ENCODE data around the gene WFS1.

WFS1 gene

DNA sequence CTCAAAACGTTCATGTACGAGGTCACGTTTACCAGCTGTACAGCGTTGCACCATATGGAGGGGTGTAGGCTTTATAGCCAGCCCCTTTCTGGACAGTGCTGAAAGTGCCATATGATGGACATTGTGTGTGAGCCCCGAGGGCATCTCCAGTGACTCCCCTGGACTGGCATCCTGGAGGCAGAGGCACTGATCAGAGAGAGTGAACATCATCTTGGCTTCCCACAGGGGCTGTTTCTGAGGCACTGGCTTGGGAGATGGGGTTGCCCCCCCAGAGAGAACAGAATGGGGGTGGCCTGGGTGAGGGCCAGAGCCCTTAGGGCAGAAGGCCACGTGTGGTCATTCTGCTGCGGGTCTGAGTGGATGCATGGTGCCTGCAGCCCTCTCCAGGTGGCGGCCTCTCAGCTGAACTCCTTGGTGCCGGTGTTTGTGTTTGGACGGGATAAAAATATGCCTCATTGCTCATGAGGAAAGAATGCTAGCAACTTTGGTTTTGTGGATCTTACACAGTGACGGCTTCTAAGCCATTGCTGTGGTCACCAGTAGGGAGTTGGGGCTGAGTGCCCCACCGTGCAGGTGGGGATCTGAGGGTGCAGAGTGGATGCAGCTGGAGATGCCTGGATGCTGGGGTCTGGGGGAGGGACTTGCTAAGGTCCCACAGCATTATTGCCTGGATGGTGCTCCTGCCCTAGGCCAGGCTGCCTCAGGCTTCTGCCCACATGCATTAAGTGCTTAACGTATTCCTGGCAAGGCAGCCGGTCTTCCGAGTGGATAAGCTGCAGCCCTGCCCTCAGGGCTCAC is 3.4 kb downstream of the WFS1 start:
- POLR2A ChIA-PET (ENCODE audit: low non-redundant PET) = no interaction called here
- peak overlapping the region; percentile 58 for H3K27ac ChIP-seq
- TF ChIP-seq, protein P1, sequence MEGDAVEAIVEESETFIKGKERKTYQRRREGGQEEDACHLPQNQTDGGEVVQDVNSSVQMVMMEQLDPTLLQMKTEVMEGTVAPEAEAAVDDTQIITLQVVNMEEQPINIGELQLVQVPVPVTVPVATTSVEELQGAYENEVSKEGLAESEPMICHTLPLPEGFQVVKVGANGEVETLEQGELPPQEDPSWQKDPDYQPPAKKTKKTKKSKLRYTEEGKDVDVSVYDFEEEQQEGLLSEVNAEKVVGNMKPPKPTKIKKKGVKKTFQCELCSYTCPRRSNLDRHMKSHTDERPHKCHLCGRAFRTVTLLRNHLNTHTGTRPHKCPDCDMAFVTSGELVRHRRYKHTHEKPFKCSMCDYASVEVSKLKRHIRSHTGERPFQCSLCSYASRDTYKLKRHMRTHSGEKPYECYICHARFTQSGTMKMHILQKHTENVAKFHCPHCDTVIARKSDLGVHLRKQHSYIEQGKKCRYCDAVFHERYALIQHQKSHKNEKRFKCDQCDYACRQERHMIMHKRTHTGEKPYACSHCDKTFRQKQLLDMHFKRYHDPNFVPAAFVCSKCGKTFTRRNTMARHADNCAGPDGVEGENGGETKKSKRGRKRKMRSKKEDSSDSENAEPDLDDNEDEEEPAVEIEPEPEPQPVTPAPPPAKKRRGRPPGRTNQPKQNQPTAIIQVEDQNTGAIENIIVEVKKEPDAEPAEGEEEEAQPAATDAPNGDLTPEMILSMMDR (conservative IDR thresholded peaks at IDR 0.05; ENCODE audit: low read depth) = no peak
- DNase-seq (ENCODE audit: low spot score) = peak; percentile 45
- CTCF ChIA-PET = no interaction called here

DNA sequence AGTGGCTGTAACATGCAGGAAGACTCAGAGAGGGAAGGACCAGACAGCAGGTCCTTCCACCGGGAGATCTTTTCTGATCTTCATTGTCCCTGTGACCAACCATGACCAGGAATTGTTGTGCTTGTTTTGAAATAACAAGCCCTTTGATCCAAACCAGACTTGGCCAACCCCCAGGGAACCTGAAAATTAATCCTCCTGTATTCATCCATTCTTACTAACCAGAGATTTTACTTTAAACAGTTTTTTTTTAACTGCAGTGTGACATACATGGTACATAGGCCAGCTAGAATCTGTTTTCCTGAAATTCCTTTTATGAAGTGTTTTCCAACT is 4.0 kb downstream of the WFS1 start:
- peak overlapping the region; percentile 58 for H3K27ac ChIP-seq
- ChIA-PET CTCF (no interaction called here), POLR2A (ENCODE audit: low non-redundant PET) (no interaction called here)
- TF ChIP-seq, protein P1 (conservative IDR thresholded peaks at IDR 0.05; ENCODE audit: low read depth) = no peak
- no peak for DNase-seq (ENCODE audit: low spot score)

GRCh38 chr4:6275351-6275750 is 5.7 kb downstream of the WFS1 start:
- TF ChIP-seq, protein P1 (conservative IDR thresholded peaks at IDR 0.05; ENCODE audit: low read depth) = no peak
- no peak for DNase-seq (ENCODE audit: low spot score)
- ChIA-PET POLR2A (ENCODE audit: low non-redundant PET) (no interaction called here), CTCF (no interaction called here)
- H3K27ac ChIP-seq = no peak overlapping the region

- no peak overlapping the region for H3K27ac ChIP-seq
- ChIA-PET CTCF (no interaction called here), POLR2A (ENCODE audit: low non-redundant PET) (no interaction called here)
- TF ChIP-seq, protein P1 (conservative IDR thresholded peaks at IDR 0.05; ENCODE audit: low read depth) = no peak
- DNase-seq (ENCODE audit: low spot score) = no peak
Observed at GRCh38 chr4:6275898-6276806, 6.5 kb downstream of the WFS1 start.

GRCh38 chr4:6277139-6277802 is 7.6 kb downstream of the WFS1 start:
- TF ChIP-seq, protein P1 (conservative IDR thresholded peaks at IDR 0.05; ENCODE audit: low read depth) = no peak
- POLR2A ChIA-PET (ENCODE audit: low non-redundant PET) = no interaction called here
- CTCF ChIA-PET = no interaction called here

More at GRCh38 chr4:6277139-6277802, 7.6 kb downstream of the WFS1 start:
- H3K27ac ChIP-seq = no peak overlapping the region
- DNase-seq (ENCODE audit: low spot score) = no peak
